Keratinocyte (primary cell): ENCODE measurements around the gene CEPT1. TPM values are rescaled to one million over a fixed set of nuclear protein-coding genes. Genes with fewer than 3 reads are reported as not detected.

ENCODE experiments used
- DNase-seq: peaks from one replicate; pipeline ENCODE4 v3.0.0-alpha.2; 2011; ENCODE audit warnings: low read depth, missing footprints, low spot score
- FAIRE-seq: peaks from 2 replicates; lab custom pipeline; 2011; peaks lifted over from hg19 to GRCh38; lab: Jason Lieb, UNC
- H2AFZ ChIP-seq: 2 replicates; pipeline ENCODE4 v1.6.0; 2012; ENCODE audit warnings: low read length, control low read depth, inconsistent platforms; ENCODE audit not compliant: control insufficient read depth
- H3K27ac ChIP-seq: 2 replicates; pipeline ENCODE4 v1.5.1; 2011; ENCODE audit warnings: low read length; ENCODE audit not compliant: control insufficient read depth, insufficient read depth
- H3K27me3 ChIP-seq: 3 replicates; pipeline ENCODE4 v1.6.0; 2011; ENCODE audit warnings: low read length; ENCODE audit not compliant: control insufficient read depth, insufficient read depth; ENCODE audit errors: extremely low read depth
- H3K36me3 ChIP-seq, 2 experiments: 2 replicates in 1 of 2; 3 replicates in 1 of 2; pipeline ENCODE4 v1.5.1; 2011; ENCODE audit warnings: low read length in 2 of 2, mild to moderate bottlenecking in 1 of 2; ENCODE audit not compliant: control insufficient read depth in 2 of 2, insufficient read depth in 2 of 2; ENCODE audit errors: extremely low read depth in 1 of 2
- H3K4me1 ChIP-seq: 3 replicates; pipeline ENCODE4 v1.5.1; 2011; ENCODE audit warnings: low read length; ENCODE audit not compliant: control insufficient read depth, insufficient read depth; ENCODE audit errors: extremely low read depth
- H3K4me2 ChIP-seq: 3 replicates; pipeline ENCODE4 v1.6.0; 2011; ENCODE audit warnings: low read depth, low read length; ENCODE audit not compliant: control insufficient read depth, insufficient read depth; ENCODE audit errors: extremely low read depth
- H3K4me3 ChIP-seq, 3 experiments: fragments of 200-600 bp in 1 of 3; sonication (generic) in 1 of 3; 2 replicates in 2 of 3; 3 replicates in 1 of 3; pipeline ENCODE4 v1.5.1; 2011 to 2016; ENCODE audit warnings: low read length in 3 of 3, mild to moderate bottlenecking in 3 of 3, control low read depth in 2 of 3, inconsistent platforms in 1 of 3, low read depth in 1 of 3, mixed read lengths in 1 of 3, mixed run types in 1 of 3, moderate library complexity in 1 of 3; ENCODE audit not compliant: control insufficient read depth in 2 of 3, insufficient read depth in 2 of 3; ENCODE audit errors: extremely low read depth in 1 of 3
- H3K79me2 ChIP-seq: 2 replicates; pipeline ENCODE4 v1.6.0; 2012; ENCODE audit warnings: low read length; ENCODE audit not compliant: control insufficient read depth, insufficient read depth
- H3K9ac ChIP-seq: 3 replicates; pipeline ENCODE4 v1.6.0; 2011; ENCODE audit warnings: low read length; ENCODE audit not compliant: control insufficient read depth, insufficient read depth; ENCODE audit errors: extremely low read depth
- H3K9me1 ChIP-seq: 3 replicates; pipeline ENCODE4 v1.6.0; 2011; ENCODE audit warnings: low read length; ENCODE audit not compliant: control insufficient read depth, insufficient read depth; ENCODE audit errors: extremely low read depth
- H3K9me3 ChIP-seq: 2 replicates; pipeline ENCODE4 v1.5.1; 2012; ENCODE audit warnings: low read depth, low read length; ENCODE audit not compliant: control insufficient read depth
- H4K20me1 ChIP-seq: 3 replicates; pipeline ENCODE4 v1.6.0; 2011; ENCODE audit warnings: low read length; ENCODE audit not compliant: control insufficient read depth, insufficient read depth; ENCODE audit errors: extremely low read depth
- EZH2 ChIP-seq: IDR thresholded peaks from one replicate; pipeline ENCODE4 v1.6.1; 2012; ENCODE audit warnings: inconsistent platforms, mild to moderate bottlenecking, low read length, moderate library complexity
- dilution Hi-C: fragments of 300-500 bp; cut with MboI; formaldehyde crosslinking; loops from one replicate; pipeline ENCODE4 v1.7.0; 2020; ENCODE audit warnings: low sequenced_read_pairs; ENCODE audit not compliant: extremely low pct_ligation_motif_present
- polyA plus RNA-seq, 5 experiments: library from polyadenylated mRNA; depleted of rRNA in 3 of 5; stranded (reverse) in 3 of 5; stranded (forward) in 1 of 5; unstranded in 1 of 5; fragments of >200 nt; gene quantifications; 1 replicate in 1 of 5; 2 replicates in 3 of 5; 3 replicates in 1 of 5; pipeline versions ENCODE4 v1.2.1 to v1.2.3, GENCODE V29; 2011 to 2012; ENCODE audit warnings: missing spikeins in 2 of 5, low read depth in 1 of 5, low replicate concordance in 1 of 5
- TF ChIP-seq, protein P1 (sequence below), 3 experiments: IDR thresholded peaks in 1 of 3; conservative IDR thresholded peaks in 1 of 3; optimal IDR thresholded peaks in 1 of 3; 2 replicates in 2 of 3; 3 replicates in 1 of 3; pipeline versions ENCODE3 to v1.5.1; 2011; ENCODE audit warnings: low read length in 3 of 3, mild to moderate bottlenecking in 3 of 3, moderate library complexity in 2 of 3, control low read depth in 1 of 3, inconsistent platforms in 1 of 3; ENCODE audit not compliant: insufficient read depth in 2 of 3; ENCODE audit errors: extremely low read depth in 1 of 3

CEPT1 gene
- polyA plus RNA-seq, 1 donor (not counting 4 experiments of a cell fraction or from before 2014, with no cell fraction given), result 65.2 TPM

DNA sequence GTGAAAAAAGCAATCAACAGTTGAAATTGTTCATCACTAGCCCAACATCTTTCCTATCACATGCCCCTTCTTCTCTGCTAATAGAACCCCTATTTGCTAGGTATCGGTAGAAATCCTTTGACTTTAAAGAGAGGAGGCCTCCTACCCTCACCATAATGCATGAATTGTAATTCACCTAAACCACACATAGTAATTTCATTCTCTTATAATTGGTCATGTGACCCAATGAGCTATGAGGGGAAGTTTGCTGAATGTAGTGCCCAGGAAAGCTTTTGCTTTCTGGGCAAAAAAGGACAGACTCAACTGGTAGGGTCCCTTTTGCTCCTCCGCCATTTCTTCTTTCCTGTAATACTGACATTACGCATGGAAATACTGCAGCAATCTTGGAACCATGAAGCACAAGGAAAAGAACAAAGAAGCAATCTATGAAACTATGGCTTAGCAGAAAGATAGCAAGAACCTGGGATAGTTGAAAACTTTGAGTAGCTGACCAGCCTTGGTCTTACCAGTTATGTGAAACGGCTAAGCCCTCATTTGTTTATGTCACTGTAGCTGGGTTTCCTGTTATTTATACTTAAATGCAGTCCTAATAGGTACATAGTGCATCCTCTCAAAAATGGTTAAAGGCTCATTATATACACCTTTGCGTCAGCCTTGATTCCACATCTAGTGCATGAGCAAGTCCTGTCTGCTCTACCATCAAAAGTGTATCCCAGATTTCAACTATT, 77.3 kb downstream of the CEPT1 start:
- H2AFZ ChIP-seq, result no peak overlapping the region
- no peak overlapping the region for H3K4me3 ChIP-seq
- no peaks in the 10 kb centered on the region for H3K9me3 ChIP-seq
- no peak for TF ChIP-seq EZH2
- TF ChIP-seq, protein P1, sequence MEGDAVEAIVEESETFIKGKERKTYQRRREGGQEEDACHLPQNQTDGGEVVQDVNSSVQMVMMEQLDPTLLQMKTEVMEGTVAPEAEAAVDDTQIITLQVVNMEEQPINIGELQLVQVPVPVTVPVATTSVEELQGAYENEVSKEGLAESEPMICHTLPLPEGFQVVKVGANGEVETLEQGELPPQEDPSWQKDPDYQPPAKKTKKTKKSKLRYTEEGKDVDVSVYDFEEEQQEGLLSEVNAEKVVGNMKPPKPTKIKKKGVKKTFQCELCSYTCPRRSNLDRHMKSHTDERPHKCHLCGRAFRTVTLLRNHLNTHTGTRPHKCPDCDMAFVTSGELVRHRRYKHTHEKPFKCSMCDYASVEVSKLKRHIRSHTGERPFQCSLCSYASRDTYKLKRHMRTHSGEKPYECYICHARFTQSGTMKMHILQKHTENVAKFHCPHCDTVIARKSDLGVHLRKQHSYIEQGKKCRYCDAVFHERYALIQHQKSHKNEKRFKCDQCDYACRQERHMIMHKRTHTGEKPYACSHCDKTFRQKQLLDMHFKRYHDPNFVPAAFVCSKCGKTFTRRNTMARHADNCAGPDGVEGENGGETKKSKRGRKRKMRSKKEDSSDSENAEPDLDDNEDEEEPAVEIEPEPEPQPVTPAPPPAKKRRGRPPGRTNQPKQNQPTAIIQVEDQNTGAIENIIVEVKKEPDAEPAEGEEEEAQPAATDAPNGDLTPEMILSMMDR (optimal IDR thresholded peaks at IDR 0.05 in 1 of 3, IDR thresholded peaks at IDR 0.05 in 1 of 3, conservative IDR thresholded peaks at IDR 0.05 in 1 of 3; ENCODE audit: extremely low read depth in 1 of 3, insufficient read depth in 2 of 3, low read length in 3 of 3), result no peak
- H3K79me2 ChIP-seq, result no peaks in the 10 kb centered on the region
- no peaks in the 10 kb centered on the region for H3K36me3 ChIP-seq
- H3K4me1 ChIP-seq, result peaks cover 33% of the 10 kb centered on the region
- no peak overlapping the region for H3K4me2 ChIP-seq
- dilution Hi-C loops, result no loop called here
- DNase-seq (no peak), FAIRE-seq (no peak)
- no peaks in the 10 kb centered on the region for H4K20me1 ChIP-seq
- H3K9ac ChIP-seq, result no peak overlapping the region
- no peak overlapping the region for H3K27ac ChIP-seq
- no peaks in the 10 kb centered on the region for H3K27me3 ChIP-seq
- no peaks in the 10 kb centered on the region for H3K9me1 ChIP-seq

DNA sequence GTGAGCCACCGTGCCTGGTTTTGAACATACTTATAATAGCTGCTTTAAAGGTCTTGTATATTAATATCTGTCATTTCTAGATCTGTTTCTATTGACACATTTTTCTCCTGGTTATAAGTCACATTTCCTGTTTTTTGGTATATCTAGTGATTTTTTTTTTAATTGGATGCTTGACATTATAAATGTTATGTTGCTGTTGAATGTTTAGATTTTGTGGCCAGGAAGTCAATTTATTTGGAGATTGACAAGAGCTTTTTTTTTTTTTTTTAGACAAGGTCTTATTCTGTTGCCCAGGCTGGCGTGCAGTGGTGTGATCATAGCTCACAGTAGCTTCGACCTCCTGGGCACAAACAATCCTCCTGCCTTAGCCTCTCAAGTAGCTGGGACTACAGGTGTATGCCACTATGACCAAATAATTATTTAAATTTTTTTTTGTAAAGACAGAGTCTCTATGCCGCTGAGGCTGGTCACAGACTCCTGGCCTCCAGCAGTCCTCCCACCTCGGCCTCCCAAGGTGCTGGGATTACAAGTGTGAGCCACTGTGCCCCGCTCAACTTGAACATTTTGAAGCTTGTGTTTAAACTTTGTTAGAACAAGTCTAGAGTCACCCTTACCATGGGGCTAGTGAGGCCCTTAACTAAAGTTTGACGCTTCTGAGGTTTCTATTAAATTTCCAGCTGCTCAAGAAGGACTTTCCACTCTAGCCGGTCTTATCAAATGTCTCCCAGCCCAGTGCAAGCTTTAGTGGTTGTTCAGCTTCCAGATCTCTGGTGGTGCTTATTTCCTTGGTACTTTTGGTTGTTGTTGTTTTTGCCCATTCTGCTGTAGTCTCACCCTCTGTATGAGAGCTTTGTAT, 78.9 kb downstream of the CEPT1 start:
- Histone ChIP-seq H3K9ac (no peak overlapping the region), H3K27me3 (no peaks in the 10 kb centered on the region), H3K9me3 (no peaks in the 10 kb centered on the region), H3K4me2 (no peak overlapping the region), H3K79me2 (no peaks in the 10 kb centered on the region), H3K4me3 (no peak overlapping the region), H3K27ac (no peak overlapping the region), H4K20me1 (no peaks in the 10 kb centered on the region), H3K36me3 (no peaks in the 10 kb centered on the region), H3K4me1 (peaks cover 41% of the 10 kb centered on the region), H2AFZ (no peak overlapping the region), H3K9me1 (no peaks in the 10 kb centered on the region)
- FAIRE-seq (no peak), DNase-seq (no peak)
- TF ChIP-seq EZH2, result no peak
- TF ChIP-seq, protein P1 (optimal IDR thresholded peaks at IDR 0.05 in 1 of 3, IDR thresholded peaks at IDR 0.05 in 1 of 3, conservative IDR thresholded peaks at IDR 0.05 in 1 of 3; ENCODE audit: extremely low read depth in 1 of 3, insufficient read depth in 2 of 3, low read length in 3 of 3), result no peak
- dilution Hi-C loops, result no loop called here
